Activated naive CD4-positive, alpha-beta T cell treated with anti-CD3 and anti-CD28 coated beads, Interleukin-2, amount 10 ng/mL, durations not matched to agents 7 days and 5 days (primary cell): Measurements from ENCODE around the gene CUBN.
"Not testable (repeated sequence)": the region's sequence is repeated elsewhere in the genome, so short reads cannot be mapped to it uniquely, and the experiment has no call there.

Experiments
- CTCF ChIA-PET: fragments of 350-600 bp; sonication (Branson Sonifier 250); formaldehyde crosslinking; loops from one replicate; lab custom pipeline; 2021; ENCODE audit warnings: antibody characterized with exemption; lab: Charles Lee
- DNase-seq: peaks from one replicate; pipeline ENCODE4 v3.0.0-alpha.2; 2020
- H3K27ac Mint-ChIP-seq: one replicate; pipeline ENCODE4 v1.8.0; 2021; ENCODE audit warnings: mild to moderate bottlenecking, moderate library complexity, mixed read lengths
- H3K27me3 Mint-ChIP-seq: one replicate; pipeline ENCODE4 v1.8.0; 2021; ENCODE audit warnings: mild to moderate bottlenecking, mixed read lengths
- H3K36me3 Mint-ChIP-seq: one replicate; pipeline ENCODE4 v1.8.0; 2021; ENCODE audit warnings: mixed read lengths
- H3K4me1 Mint-ChIP-seq: one replicate; pipeline ENCODE4 v1.8.0; 2021; ENCODE audit warnings: mixed read lengths
- H3K4me3 Mint-ChIP-seq: one replicate; pipeline ENCODE4 v1.8.0; 2021; ENCODE audit warnings: mild to moderate bottlenecking, moderate library complexity, mixed read lengths
- H3K9me3 Mint-ChIP-seq: one replicate; pipeline ENCODE4 v1.8.0; 2021; ENCODE audit warnings: mixed read lengths

CUBN gene

GRCh38 chr10:16853809-16854208, 275.8 kb downstream of the CUBN start:
- DNase-seq: no peak
- Mint-ChIP-seq H3K27me3 (no peaks in the 10 kb centered on the region), H3K4me3 (no peak overlapping the region), H3K9me3 (no peaks in the 10 kb centered on the region), H3K4me1 (no peaks in the 10 kb centered on the region), H3K27ac (no peak overlapping the region), H3K36me3 (no peaks in the 10 kb centered on the region)
- CTCF ChIA-PET: interaction anchor here (0.8 to 1.6 kb wide), 6 partner anchors 10 to 405 kb away, joined by 3 to 6 read pairs (median 4); no protein-coding TSS in a partner anchor

DNA sequence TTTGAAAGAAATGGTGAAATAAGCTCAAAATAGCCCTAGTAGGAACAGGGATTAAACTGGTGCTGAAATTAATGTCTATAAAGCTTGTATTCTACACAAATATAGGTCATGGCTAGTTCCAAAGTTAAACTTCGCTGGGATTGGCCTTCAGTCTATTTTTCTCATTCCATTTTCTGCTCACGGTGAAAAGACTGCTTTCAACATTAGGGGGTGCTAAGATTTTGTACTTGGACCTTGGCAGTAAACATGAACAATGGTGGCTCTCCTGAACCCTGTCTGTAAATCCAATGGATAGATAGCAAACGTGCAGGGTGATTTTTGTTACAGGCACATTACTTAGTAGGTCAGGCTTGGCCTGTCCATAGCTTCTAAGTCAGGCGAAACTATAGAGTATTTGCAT, 276.4 kb downstream of the CUBN start:
- Mint-ChIP-seq H3K4me1 (no peaks in the 10 kb centered on the region), H3K4me3 (no peak overlapping the region), H3K9me3 (no peaks in the 10 kb centered on the region), H3K36me3 (no peaks in the 10 kb centered on the region), H3K27ac (no peak overlapping the region), H3K27me3 (no peaks in the 10 kb centered on the region)
- CTCF ChIA-PET: interaction anchor here (0.8 to 1.6 kb wide), 8 partner anchors 10 to 405 kb away, joined by 3 to 6 read pairs (median 4); no protein-coding TSS in a partner anchor
- DNase-seq: no peak

DNA sequence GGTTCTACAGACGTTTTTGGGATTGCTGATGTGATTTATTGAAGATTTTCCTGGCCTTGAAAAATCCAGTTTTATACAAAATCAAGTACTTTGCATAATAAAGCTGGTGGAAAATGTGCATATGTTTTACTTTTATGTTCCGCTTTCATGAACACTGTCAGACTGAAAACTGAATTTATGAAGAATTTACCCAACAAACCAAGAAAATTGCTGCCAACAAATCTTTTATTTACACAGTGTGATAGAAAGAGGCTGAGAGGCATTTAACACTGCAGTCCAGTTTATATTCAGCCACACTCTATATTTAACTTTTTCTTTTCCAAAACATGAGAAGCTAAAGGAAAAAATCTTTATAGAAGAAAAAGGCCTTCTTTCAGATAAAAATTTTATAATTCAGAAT, 277.0 kb downstream of the CUBN start:
- DNase-seq: no peak
- H3K27me3 Mint-ChIP-seq: no peaks in the 10 kb centered on the region
- CTCF ChIA-PET: interaction anchor here (0.9 to 1.6 kb wide), 7 partner anchors 11 to 406 kb away, joined by 3 to 6 read pairs (median 4); no protein-coding TSS in a partner anchor
- no peak overlapping the region for H3K4me3 Mint-ChIP-seq
- no peaks in the 10 kb centered on the region for H3K36me3 Mint-ChIP-seq
- H3K9me3 Mint-ChIP-seq: no peaks in the 10 kb centered on the region
- no peaks in the 10 kb centered on the region for H3K4me1 Mint-ChIP-seq
- H3K27ac Mint-ChIP-seq: no peak overlapping the region

DNA sequence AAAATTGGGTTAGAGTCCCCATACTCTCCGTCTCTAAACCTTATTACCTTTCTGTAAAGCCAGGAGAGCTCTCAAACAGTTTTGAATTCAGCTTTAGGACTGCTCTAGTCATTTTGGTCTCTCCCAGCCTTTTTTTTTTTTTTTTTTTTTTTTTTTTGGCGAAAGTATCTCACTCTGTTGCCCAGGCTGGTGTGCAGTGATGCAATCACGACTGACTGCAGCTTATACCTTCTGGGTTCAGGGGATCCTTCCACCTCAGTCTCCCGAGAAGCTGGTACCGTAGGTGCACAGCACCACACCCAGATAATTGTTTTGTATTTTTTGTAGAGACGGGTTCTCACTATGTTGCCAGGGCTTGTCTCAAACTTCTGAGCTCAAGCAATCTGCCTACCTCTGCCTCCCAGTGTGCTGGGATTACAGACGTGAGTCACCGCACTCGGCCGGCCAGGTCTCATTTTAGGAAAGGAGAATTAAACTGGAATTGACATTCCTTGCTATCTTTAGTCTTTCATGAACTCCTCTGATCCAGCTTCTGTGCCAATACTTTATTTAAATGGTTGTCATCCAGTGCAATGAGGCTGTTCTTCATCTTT, 281.0 kb downstream of the CUBN start:
- CTCF ChIA-PET: interaction anchor here (0.7 to 2.9 kb wide), 3 partner anchors 9 to 814 kb away, joined by 3 to 9 read pairs (median 4); no protein-coding TSS in a partner anchor
- Mint-ChIP-seq H3K9me3 (no peaks in the 10 kb centered on the region), H3K27me3 (no peaks in the 10 kb centered on the region), H3K27ac (no peak overlapping the region), H3K4me1 (no peaks in the 10 kb centered on the region), H3K36me3 (no peaks in the 10 kb centered on the region), H3K4me3 (no peak overlapping the region)
- DNase-seq: no peak

GRCh38 chr10:16847644-16848043, 282.0 kb downstream of the CUBN start:
- Mint-ChIP-seq H3K4me3 (no peak overlapping the region), H3K9me3 (no peaks in the 10 kb centered on the region), H3K27me3 (peaks cover 5% of the 10 kb centered on the region), H3K27ac (no peak overlapping the region), H3K4me1 (peaks cover 4% of the 10 kb centered on the region), H3K36me3 (no peaks in the 10 kb centered on the region)
- CTCF ChIA-PET: interaction anchor here (0.6 to 2.9 kb wide), 3 partner anchors 13 to 411 kb away, joined by 3 to 9 read pairs (median 3); no protein-coding TSS in a partner anchor
- no peak for DNase-seq

DNA sequence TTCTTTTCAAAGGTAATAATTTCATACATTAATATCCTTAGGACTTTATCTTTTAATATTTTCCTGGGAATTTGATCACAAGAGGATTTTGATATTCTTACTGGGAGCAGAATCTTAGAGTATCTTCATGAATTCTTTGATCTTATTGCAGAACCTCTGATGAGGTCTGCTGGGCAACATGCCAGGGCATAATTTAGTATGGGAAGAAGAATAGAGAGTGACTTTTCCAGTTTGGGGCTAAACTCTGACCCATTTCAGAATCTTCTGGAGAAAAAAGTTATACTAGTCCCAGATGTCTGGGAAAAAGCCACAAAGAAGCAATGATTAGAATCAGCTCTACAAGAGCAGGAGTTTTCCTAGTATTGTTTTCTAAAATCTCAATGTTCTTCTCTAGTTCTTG, 284.4 kb downstream of the CUBN start:
- CTCF ChIA-PET: interaction anchor here (1.3 kb wide), 2 partner anchors 11 to 412 kb away, joined by 6 read pairs; no protein-coding TSS in a partner anchor
- H3K4me3 Mint-ChIP-seq: no peak overlapping the region
- peaks cover 9% of the 10 kb centered on the region for H3K27me3 Mint-ChIP-seq
- DNase-seq: no peak
- no peaks in the 10 kb centered on the region for H3K9me3 Mint-ChIP-seq
- H3K4me1 Mint-ChIP-seq: peaks cover 4% of the 10 kb centered on the region
- H3K27ac Mint-ChIP-seq: no peak overlapping the region
- no peaks in the 10 kb centered on the region for H3K36me3 Mint-ChIP-seq

DNA sequence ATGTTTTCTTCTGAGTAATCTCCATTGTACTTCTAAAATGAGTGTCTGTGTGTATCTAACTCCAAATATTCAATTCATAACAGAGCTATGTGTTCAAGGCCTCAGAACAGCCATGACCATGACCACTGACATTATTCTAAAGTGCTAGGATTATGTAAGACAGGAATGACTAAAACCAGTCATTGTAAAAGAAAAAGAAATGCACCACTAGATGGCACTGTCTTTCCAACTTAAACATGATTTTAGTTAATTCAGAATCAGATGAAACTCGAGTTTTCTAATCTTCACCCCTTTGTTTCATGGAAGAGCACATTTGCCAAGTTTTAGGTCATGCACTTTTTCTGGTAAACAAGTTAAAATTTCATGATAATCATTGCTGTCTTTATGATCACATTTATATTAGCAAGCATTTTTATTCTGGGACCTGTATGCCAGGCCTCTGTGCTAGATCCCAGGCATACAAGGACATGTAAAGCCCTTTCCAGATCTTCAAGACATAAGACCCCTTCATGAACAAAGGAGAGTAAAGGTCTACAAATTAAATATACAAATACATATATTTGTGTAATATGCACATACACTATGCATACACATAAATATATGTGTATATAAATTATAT, 286.2 kb downstream of the CUBN start:
- H3K27me3 Mint-ChIP-seq: peaks cover 9% of the 10 kb centered on the region
- H3K27ac Mint-ChIP-seq: no peak overlapping the region
- peaks cover 4% of the 10 kb centered on the region for H3K4me1 Mint-ChIP-seq
- H3K36me3 Mint-ChIP-seq: no peaks in the 10 kb centered on the region
- no peak for DNase-seq
- no peaks in the 10 kb centered on the region for H3K9me3 Mint-ChIP-seq
- H3K4me3 Mint-ChIP-seq: no peak overlapping the region
- CTCF ChIA-PET: interaction anchor here (0.6 to 2.1 kb wide), 6 partner anchors 10 to 413 kb away, joined by 3 to 11 read pairs (median 4); no protein-coding TSS in a partner anchor

GRCh38 chr10:16835228-16835627, 294.4 kb downstream of the CUBN start:
- no peaks in the 10 kb centered on the region for H3K9me3 Mint-ChIP-seq
- H3K36me3 Mint-ChIP-seq: no peaks in the 10 kb centered on the region
- H3K27me3 Mint-ChIP-seq: peaks cover 5% of the 10 kb centered on the region
- CTCF ChIA-PET: interaction anchor here (1.5 kb wide), 1 partner anchor 12 kb away, joined by 3 read pairs; no protein-coding TSS in a partner anchor
- peak overlapping the region; percentile 74 for H3K27ac Mint-ChIP-seq
- peak; percentile 56 for DNase-seq
- no peak overlapping the region for H3K4me3 Mint-ChIP-seq
- peaks cover 23% of the 10 kb centered on the region for H3K4me1 Mint-ChIP-seq

GRCh38 chr10:16832351-16833080, 297.1 kb downstream of the CUBN start:
- H3K4me3 Mint-ChIP-seq: no peak overlapping the region
- H3K4me1 Mint-ChIP-seq: peaks cover 31% of the 10 kb centered on the region
- no peaks in the 10 kb centered on the region for H3K9me3 Mint-ChIP-seq
- no peak for DNase-seq
- CTCF ChIA-PET: interaction anchor here (1.1 kb wide), 1 partner anchor 421 kb away, joined by 3 read pairs; no protein-coding TSS in a partner anchor
- peaks cover 5% of the 10 kb centered on the region for H3K27me3 Mint-ChIP-seq
- H3K36me3 Mint-ChIP-seq: no peaks in the 10 kb centered on the region
- H3K27ac Mint-ChIP-seq: no peak overlapping the region

DNA sequence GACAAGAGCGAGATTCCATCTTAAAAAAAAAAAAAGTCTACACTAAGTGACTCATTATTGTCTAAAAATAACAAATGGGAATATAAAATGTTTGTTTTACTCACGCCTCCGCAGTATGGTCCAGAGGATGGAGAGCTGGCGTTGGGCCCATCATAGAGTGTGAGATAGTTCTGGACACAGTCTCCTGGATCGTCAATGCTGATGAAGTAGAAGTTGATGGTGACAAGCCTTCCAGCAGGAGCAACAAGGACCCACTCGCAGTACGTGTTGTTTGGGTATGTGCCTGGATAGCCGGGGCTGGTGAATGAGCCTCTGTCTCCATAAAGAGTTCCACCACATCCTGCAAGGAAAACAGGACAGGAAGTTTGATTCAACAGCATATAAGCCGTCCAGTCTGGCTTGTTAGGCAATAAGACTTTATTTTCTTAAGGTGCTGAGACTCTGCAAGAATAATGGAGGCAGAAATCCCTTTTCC, 300.9 kb downstream of the CUBN start:
- no peak overlapping the region for H3K27ac Mint-ChIP-seq
- no peaks in the 10 kb centered on the region for H3K36me3 Mint-ChIP-seq
- peaks cover 5% of the 10 kb centered on the region for H3K27me3 Mint-ChIP-seq
- CTCF ChIA-PET: interaction anchor here (0.7 to 2.1 kb wide), 10 partner anchors 9 to 547 kb away, joined by 3 to 10 read pairs (median 3); no protein-coding TSS in a partner anchor
- DNase-seq: no peak
- peaks cover 11% of the 10 kb centered on the region for H3K4me1 Mint-ChIP-seq
- H3K4me3 Mint-ChIP-seq: no peak overlapping the region
- no peaks in the 10 kb centered on the region for H3K9me3 Mint-ChIP-seq

GRCh38 chr10:16828114-16828568, 301.5 kb downstream of the CUBN start:
- Mint-ChIP-seq H3K27me3 (peaks cover 5% of the 10 kb centered on the region), H3K9me3 (peaks cover 4% of the 10 kb centered on the region), H3K4me1 (peaks cover 11% of the 10 kb centered on the region), H3K27ac (no peak overlapping the region), H3K36me3 (peaks cover 4% of the 10 kb centered on the region), H3K4me3 (no peak overlapping the region)
- DNase-seq: peak; percentile 74
- CTCF ChIA-PET: interaction anchor here (0.6 to 2.1 kb wide), 14 partner anchors 10 to 548 kb away, joined by 3 to 10 read pairs (median 3); partner anchors contain the start of gene RSU1

- H3K27me3 Mint-ChIP-seq: not testable (repeated sequence)
- H3K4me1 Mint-ChIP-seq: peaks cover 11% of the 10 kb centered on the region
- CTCF ChIA-PET: interaction anchor here (0.6 to 2.1 kb wide), 10 partner anchors 10 to 602 kb away, joined by 3 to 10 read pairs (median 3); partner anchors contain the start of gene RSU1
Observed at GRCh38 chr10:16827474-16827873, 302.1 kb downstream of the CUBN start.

GRCh38 chr10:16822726-16823360, 306.8 kb downstream of the CUBN start:
- H3K4me1 Mint-ChIP-seq: peaks cover 15% of the 10 kb centered on the region
- H3K27me3 Mint-ChIP-seq: peaks cover 6% of the 10 kb centered on the region
- no peak overlapping the region for H3K4me3 Mint-ChIP-seq
- DNase-seq: no peak
- H3K9me3 Mint-ChIP-seq: peaks cover 22% of the 10 kb centered on the region
- H3K36me3 Mint-ChIP-seq: peaks cover 13% of the 10 kb centered on the region
- no peak overlapping the region for H3K27ac Mint-ChIP-seq
- CTCF ChIA-PET: no interaction called here

More at GRCh38 chr10:16827474-16827873, 302.1 kb downstream of the CUBN start:
- H3K9me3 Mint-ChIP-seq, DNase-seq, H3K36me3 Mint-ChIP-seq, H3K27ac Mint-ChIP-seq, H3K4me3 Mint-ChIP-seq: not testable (repeated sequence)
